NCI-H128 (cell line): Measurements from ENCODE around the gene IRF7.

Experiments
- DNase-seq: peaks from one replicate; lab custom pipeline; 2025; ENCODE audit not compliant: unreplicated experiment; lab: John Stamatoyannopoulos, UW

Gene IRF7

GRCh38 chr11:621838-622237, 6.1 kb upstream of the IRF7 start:
- DNase-seq: no peak

GRCh38 chr11:620935-621814, 5.4 kb upstream of the IRF7 start:
- no peak for DNase-seq

- no peak for DNase-seq
Observed at GRCh38 chr11:620201-620600, 4.5 kb upstream of the IRF7 start.

DNA sequence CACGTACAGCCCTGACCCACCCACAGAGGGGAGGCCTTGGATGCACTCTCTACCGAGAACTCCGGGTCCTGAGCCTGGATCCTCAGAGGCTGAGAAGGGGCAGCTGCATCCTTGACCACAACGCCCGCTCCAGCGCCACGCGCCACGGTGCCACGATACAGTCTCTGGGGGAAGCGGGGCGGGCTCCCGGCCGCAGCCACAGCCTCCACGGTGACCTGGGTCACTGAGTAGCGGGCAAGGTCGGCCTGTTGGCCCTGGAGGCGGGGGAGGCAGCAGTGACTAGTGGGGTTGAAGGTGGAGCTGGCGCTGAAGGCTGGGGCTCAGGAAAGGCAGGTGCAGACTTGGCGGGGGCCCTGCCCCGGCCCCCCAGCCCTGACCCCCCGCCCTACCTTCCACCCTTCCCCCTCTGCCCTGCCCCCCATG, 3.9 kb upstream of the IRF7 start:
- DNase-seq: no peak

GRCh38 chr11:618856-619627, 3.3 kb upstream of the IRF7 start:
- DNase-seq: no peak

- DNase-seq: no peak
Observed at GRCh38 chr11:617912-618682, 2.3 kb upstream of the IRF7 start.

- DNase-seq: no peak
Observed at GRCh38 chr11:617199-617911, 1.6 kb upstream of the IRF7 start.

GRCh38 chr11:616320-617198, 809 bp upstream of the IRF7 start:
- DNase-seq: no peak

- no peak for DNase-seq
Observed at GRCh38 chr11:614623-615503, 887 bp downstream of the IRF7 start.

- no peak for DNase-seq
Observed at GRCh38 chr11:614021-614622, 1.6 kb downstream of the IRF7 start.

GRCh38 chr11:613369-613968, 2.3 kb downstream of the IRF7 start:
- no peak for DNase-seq

- no peak for DNase-seq
Observed at GRCh38 chr11:612961-613300, 2.8 kb downstream of the IRF7 start.

GRCh38 chr11:612201-612960, 3.4 kb downstream of the IRF7 start:
- DNase-seq: no peak

DNA sequence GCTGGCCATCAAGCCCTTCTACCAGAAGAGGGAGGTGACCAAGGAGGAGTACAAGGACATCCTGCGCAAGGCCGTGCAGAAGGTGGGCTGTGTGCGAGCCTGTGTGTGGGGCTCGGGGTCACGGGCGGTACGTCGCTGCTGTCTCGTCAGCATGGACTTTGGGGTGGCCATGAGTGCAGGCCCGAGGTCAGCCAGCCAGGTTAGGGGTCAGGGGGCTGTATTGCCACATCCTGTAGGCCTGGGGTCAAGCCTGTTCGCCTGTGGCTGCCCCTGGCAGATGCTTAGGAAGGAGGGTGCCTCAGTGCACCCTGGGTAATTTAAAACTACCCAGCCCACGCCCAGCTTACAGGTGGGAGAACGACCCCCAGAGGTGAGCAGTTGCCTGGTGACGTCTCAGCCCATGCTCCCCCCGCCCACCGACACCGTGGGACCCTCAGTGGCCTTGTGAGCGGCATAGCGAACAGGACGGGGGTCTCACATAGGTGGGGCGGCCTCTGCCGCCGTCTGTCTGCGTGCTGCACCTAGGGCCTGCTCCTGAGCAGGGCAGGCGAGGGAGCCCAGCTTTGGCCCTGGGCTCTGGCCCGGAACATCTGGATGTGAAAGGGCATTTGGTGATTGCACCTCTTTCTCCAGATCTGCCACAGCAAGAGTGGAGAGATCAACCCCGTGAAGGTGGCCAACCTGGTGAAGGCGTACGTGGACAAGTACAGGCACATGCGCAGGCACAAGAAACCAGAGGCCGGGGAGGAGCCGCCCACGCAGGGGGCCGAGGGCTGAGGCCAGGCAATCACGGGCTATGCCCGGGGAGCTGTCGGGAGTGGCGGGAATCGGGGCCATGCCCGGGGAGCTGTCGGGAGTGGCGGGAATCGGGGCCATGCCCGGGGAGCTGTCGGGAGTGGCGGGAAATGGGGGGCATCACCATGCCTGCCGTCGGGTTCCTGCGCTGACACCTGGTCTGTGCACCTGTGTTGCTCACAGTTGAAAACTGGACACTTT, 4.5 kb downstream of the IRF7 start:
- DNase-seq: no peak

DNA sequence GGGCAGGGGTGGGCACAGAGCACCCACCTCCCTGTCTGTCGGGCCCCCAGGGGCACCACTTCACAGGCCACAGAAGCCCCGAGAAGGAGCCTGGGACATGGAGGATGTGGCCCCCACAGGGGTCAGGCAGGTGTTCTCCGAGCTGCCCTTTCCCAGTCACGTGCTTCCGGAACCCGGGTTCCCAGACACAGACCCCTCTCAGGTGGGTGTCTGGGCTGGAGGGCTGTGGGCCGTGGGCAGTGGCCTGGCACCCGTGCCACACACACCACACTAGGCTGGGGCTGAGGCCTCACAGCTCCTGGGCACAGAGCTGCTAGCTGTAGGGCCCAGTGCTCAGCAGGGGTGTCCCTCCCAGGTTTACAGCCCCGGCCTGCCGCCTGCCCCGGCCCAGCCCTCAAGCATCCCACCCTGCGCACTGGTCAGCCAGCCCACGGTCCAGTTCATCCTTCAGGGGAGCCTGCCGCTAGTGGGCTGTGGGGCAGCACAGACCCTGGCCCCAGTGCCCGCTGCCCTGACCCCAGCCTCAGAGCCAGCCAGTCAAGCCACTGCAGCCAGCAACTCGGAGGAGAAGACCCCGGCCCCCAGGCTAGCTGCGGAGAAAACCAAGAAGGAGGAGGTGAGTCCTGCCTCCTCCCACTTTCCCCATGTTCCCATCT, 5.5 kb downstream of the IRF7 start:
- no peak for DNase-seq

DNA sequence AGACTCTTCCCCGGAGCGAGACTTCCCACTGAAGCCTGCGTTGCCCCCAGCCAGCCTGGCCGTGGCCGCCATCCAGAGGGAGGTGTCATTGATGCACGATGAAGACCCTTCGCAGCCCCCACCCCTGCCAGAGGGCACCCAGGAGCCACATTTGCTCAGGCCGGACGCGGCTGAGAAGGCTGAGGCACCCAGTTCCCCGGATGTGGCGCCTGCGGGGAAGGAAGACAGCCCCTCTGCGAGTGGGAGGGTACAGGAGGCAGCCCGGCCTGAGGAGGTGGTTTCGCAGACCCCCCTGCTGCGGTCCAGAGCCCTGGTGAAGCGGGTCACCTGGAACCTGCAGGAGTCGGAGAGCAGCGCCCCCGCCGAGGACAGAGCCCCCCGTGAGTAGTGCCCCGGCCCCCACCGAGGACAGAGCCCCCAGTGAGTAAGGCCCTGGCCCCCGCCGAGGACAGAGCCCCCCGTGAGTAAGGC, 6.4 kb downstream of the IRF7 start:
- no peak for DNase-seq
